ENCODE results near the gene SGIP1. TPM values are rescaled to one million over a fixed set of nuclear protein-coding genes. Genes with fewer than 3 reads are reported as not detected.
A peak's percentile ranks its signal among the peaks of the same experiment; 100 is the strongest.

Gene SGIP1
- total RNA-seq, 2 donors from 2014 or later = 0.59 to 38.4 TPM

GRCh38 chr1:66532798-66533783, 862 bp upstream of the SGIP1 start:
- Histone ChIP-seq H3K36me3 (no peaks in the 10 kb centered on the region), H3K9me3 (no peaks in the 10 kb centered on the region), H3K27me3 (replicated peaks; ENCODE audit: insufficient read depth) (no peaks in the 10 kb centered on the region), H3K4me1 (replicated peaks) (no peaks in the 10 kb centered on the region), H3K27ac (peak overlapping the region; percentile 33 to 58), H3K4me3 (peak overlapping the region; percentile 4 to 23)
- intact Hi-C loops (cut with DNase I) = no loop called here
- DNase-seq (ENCODE audit: low spot score) = no peak
- TF ChIP-seq POLR2AphosphoS5 (IDR thresholded peaks at IDR 0.05) = no peak
- TF ChIP-seq POLR2A (IDR thresholded peaks at IDR 0.05) = no peak
- TF ChIP-seq, protein P1, sequence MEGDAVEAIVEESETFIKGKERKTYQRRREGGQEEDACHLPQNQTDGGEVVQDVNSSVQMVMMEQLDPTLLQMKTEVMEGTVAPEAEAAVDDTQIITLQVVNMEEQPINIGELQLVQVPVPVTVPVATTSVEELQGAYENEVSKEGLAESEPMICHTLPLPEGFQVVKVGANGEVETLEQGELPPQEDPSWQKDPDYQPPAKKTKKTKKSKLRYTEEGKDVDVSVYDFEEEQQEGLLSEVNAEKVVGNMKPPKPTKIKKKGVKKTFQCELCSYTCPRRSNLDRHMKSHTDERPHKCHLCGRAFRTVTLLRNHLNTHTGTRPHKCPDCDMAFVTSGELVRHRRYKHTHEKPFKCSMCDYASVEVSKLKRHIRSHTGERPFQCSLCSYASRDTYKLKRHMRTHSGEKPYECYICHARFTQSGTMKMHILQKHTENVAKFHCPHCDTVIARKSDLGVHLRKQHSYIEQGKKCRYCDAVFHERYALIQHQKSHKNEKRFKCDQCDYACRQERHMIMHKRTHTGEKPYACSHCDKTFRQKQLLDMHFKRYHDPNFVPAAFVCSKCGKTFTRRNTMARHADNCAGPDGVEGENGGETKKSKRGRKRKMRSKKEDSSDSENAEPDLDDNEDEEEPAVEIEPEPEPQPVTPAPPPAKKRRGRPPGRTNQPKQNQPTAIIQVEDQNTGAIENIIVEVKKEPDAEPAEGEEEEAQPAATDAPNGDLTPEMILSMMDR (IDR thresholded peaks at IDR 0.05) = no peak
- WGBS = 6% methylated on average over 49 of the region's 50 CpGs

GRCh38 chr1:66535061-66535460, 1.1 kb downstream of the SGIP1 start:
- no peak overlapping the region for H3K27ac ChIP-seq
- H3K27me3 ChIP-seq (replicated peaks; ENCODE audit: insufficient read depth) = no peaks in the 10 kb centered on the region
- H3K4me1 ChIP-seq (replicated peaks) = no peaks in the 10 kb centered on the region
- DNase-seq (ENCODE audit: low spot score) = no peak
- intact Hi-C loops (cut with DNase I) = no loop called here
- H3K9me3 ChIP-seq = no peaks in the 10 kb centered on the region
- TF ChIP-seq POLR2AphosphoS5 (IDR thresholded peaks at IDR 0.05) (no peak), POLR2A (IDR thresholded peaks at IDR 0.05) (no peak)
- TF ChIP-seq, protein P1 (IDR thresholded peaks at IDR 0.05) = no peak
- H3K36me3 ChIP-seq = no peaks in the 10 kb centered on the region
- H3K4me3 ChIP-seq = peak overlapping the region in 1 of 2 donors; percentile 5
- 82% methylated on average over 2 of the region's 2 CpGs for WGBS

DNA sequence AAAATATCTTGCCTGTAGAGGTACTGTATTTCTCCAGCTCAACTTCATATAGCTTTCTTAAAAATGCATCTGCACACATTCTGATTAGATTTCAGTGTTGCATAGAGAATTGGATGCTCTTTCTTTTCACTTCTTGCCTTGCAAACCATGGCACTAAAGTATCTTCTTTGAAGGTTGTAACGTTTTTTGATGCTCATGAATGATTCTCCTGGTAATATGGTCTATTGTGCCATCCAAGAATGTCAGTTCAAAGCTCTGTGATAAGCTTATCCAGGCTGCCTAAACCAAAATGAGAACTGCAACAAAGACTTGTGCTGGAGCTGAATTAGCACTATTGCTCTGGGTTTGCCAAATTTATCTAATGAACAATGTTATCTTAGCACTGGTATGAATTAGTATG, 1.9 kb downstream of the SGIP1 start:
- TF ChIP-seq, protein P1 (IDR thresholded peaks at IDR 0.05) = no peak
- TF ChIP-seq POLR2AphosphoS5 (IDR thresholded peaks at IDR 0.05) (no peak), POLR2A (IDR thresholded peaks at IDR 0.05) (no peak)
- Histone ChIP-seq H3K4me3 (no peak overlapping the region), H3K27me3 (replicated peaks; ENCODE audit: insufficient read depth) (no peaks in the 10 kb centered on the region), H3K27ac (no peak overlapping the region), H3K9me3 (no peaks in the 10 kb centered on the region), H3K36me3 (no peaks in the 10 kb centered on the region), H3K4me1 (replicated peaks) (no peaks in the 10 kb centered on the region)
- DNase-seq (ENCODE audit: low spot score) = no peak
- intact Hi-C loops (cut with DNase I) = no loop called here
- WGBS = 39% methylated on average over 1 of the region's 1 CpG

DNA sequence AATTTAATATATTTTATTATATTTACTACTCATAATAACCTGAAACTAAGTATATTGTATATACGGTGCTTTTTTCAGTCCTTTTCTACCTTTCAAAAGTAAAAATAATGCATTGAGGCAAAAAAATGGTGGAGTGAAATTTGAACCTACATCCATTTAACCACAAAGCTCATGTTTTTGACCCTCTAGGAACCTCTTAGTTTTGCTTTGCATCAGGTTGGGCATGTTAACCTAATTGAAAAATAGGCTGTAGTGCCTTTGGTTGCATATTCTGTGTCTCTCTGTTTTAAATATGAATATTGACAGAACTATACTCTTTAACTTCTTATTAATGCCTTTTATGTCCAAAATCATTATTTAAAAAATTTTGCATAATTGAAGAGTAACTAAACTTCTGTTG, 3.8 kb downstream of the SGIP1 start:
- intact Hi-C loops (cut with DNase I) = no loop called here
- DNase-seq (ENCODE audit: low spot score) = no peak
- no peak overlapping the region for H3K4me3 ChIP-seq
- 97% methylated on average over 1 of the region's 1 CpG for WGBS
- H3K27ac ChIP-seq = no peak overlapping the region
- TF ChIP-seq, protein P1 (IDR thresholded peaks at IDR 0.05) = no peak
- TF ChIP-seq POLR2AphosphoS5 (IDR thresholded peaks at IDR 0.05) (no peak), POLR2A (IDR thresholded peaks at IDR 0.05) (no peak)
- no peaks in the 10 kb centered on the region for H3K4me1 ChIP-seq (replicated peaks)
- no peaks in the 10 kb centered on the region for H3K9me3 ChIP-seq
- H3K27me3 ChIP-seq (replicated peaks; ENCODE audit: insufficient read depth) = no peaks in the 10 kb centered on the region
- no peaks in the 10 kb centered on the region for H3K36me3 ChIP-seq

DNA sequence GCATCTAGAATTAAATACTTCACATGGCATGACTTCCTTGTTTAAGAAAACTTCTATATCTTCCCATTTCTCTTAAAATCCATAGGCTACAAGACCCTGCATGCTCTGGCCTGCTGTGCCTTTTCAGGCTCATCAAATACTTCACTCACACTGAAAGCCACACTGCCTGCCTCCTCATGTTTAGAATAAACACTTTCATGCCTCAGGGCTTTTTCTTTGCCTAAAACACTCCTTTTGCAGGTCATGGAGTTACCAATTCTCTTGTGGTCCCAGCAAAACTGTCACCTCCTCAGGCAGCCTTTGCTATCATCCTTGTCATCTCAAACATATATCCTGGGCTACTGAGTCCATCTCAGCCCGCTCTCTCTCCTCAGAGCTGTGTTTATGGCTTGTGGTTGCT, 5.5 kb downstream of the SGIP1 start:
- TF ChIP-seq, protein P1 (IDR thresholded peaks at IDR 0.05) = no peak
- TF ChIP-seq POLR2AphosphoS5 (IDR thresholded peaks at IDR 0.05) (no peak), POLR2A (IDR thresholded peaks at IDR 0.05) (no peak)
- H3K27ac ChIP-seq = no peak overlapping the region
- intact Hi-C loops (cut with DNase I) = no loop called here
- H3K36me3 ChIP-seq = no peaks in the 10 kb centered on the region
- H3K9me3 ChIP-seq = no peaks in the 10 kb centered on the region
- H3K4me1 ChIP-seq (replicated peaks) = no peaks in the 10 kb centered on the region
- WGBS = 88% methylated on average over 1 of the region's 1 CpG
- no peak for DNase-seq (ENCODE audit: low spot score)
- no peak overlapping the region for H3K4me3 ChIP-seq
- H3K27me3 ChIP-seq (replicated peaks; ENCODE audit: insufficient read depth) = no peaks in the 10 kb centered on the region

Data from prostate gland (tissue), 2 donors.